ENCODE measurements around the gene KRT28. TPM values are rescaled to one million over a fixed set of nuclear protein-coding genes. Genes with fewer than 3 reads are reported as not detected.

KRT28 gene
- total and polyA plus RNA-seq, 2 donors from 2014 or later = not detected

DNA sequence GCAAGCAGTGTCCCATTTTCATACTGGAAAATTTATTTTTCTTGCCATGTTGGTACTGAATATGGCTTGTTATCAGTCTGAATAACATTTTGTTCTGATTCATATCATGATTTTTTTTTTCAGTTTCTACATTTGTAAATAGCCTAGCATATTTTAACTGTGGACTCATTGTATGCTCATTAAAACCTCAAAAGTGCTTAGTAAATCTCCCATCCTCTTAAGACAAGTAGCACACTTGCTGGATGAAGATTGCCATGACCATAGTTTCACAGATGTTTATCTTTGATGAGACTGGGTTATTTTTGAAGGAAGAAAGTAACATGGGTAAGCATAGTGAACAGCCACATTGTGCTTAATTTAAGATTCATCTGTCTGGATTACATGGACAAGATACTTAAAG is 21.8 kb upstream of the KRT28 start:
- Histone ChIP-seq H3K9ac (ENCODE audit: low read length in 3 of 3) (no peak overlapping the region), H3K27me3 (ENCODE audit: control insufficient read depth, insufficient read depth, low read length) (no peaks in the 10 kb centered on the region), H3K4me3 (ENCODE audit: low read length in 3 of 3) (no peak overlapping the region), H3K36me3 (ENCODE audit: control insufficient read depth in 2 of 3, insufficient read depth in 3 of 3, low read length in 3 of 3) (peaks cover 0 to 2% (median 0%) of the 10 kb centered on the region in 3 donors), H3K27ac (ENCODE audit: low read depth in 2 of 2, low read length in 2 of 2) (no peak overlapping the region), H3K4me1 (ENCODE audit: control insufficient read depth in 2 of 3, insufficient read depth in 2 of 3, low read depth in 1 of 3, low read length in 3 of 3) (peaks cover 0 to 4% (median 0%) of the 10 kb centered on the region in 3 donors), H3K9me3 (ENCODE audit: control insufficient read depth in 2 of 3, insufficient read depth in 1 of 3, low read length in 3 of 3) (no peaks in the 10 kb centered on the region)
- FAIRE-seq (no peak), DNase-seq (no peak)
- TF ChIP-seq, protein P1, sequence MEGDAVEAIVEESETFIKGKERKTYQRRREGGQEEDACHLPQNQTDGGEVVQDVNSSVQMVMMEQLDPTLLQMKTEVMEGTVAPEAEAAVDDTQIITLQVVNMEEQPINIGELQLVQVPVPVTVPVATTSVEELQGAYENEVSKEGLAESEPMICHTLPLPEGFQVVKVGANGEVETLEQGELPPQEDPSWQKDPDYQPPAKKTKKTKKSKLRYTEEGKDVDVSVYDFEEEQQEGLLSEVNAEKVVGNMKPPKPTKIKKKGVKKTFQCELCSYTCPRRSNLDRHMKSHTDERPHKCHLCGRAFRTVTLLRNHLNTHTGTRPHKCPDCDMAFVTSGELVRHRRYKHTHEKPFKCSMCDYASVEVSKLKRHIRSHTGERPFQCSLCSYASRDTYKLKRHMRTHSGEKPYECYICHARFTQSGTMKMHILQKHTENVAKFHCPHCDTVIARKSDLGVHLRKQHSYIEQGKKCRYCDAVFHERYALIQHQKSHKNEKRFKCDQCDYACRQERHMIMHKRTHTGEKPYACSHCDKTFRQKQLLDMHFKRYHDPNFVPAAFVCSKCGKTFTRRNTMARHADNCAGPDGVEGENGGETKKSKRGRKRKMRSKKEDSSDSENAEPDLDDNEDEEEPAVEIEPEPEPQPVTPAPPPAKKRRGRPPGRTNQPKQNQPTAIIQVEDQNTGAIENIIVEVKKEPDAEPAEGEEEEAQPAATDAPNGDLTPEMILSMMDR (IDR thresholded peaks at IDR 0.05; ENCODE audit: borderline replicate concordance, extremely low read depth, insufficient read depth) = no peak
- intact Hi-C loops (cut with DNase I) = no loop called here

DNA sequence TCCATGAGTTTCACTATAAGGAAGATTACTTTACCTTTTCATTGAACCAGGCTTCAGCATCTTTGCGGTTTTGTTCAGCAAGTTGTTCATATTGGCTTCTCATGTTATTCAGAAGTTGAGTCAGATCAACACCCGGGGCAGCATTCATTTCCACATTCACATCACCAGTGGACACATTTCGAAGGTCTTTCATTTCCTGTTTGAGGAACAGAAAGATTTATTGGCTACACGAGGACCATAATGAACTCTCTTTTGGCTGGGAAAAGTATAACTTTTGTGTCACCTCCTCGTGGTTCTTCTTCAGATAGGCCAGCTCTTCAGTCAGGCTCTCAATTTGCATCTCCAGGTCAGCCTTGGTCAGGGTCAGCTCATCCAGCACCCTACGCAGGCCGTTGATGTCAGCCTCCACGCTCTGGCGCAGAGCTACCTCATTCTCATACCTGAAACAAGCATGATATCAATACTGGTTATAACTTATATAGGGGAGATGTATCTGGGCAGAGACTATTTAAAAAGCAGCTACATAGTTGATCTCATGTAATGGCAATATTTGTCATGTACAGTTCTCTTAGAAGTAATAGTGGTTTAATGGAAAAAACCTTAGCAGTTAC is 20.6 kb upstream of the KRT28 start:
- H3K9me3 ChIP-seq (ENCODE audit: control insufficient read depth in 2 of 3, insufficient read depth in 1 of 3, low read length in 3 of 3) = no peaks in the 10 kb centered on the region
- DNase-seq (no peak), FAIRE-seq (no peak)
- TF ChIP-seq, protein P1 (IDR thresholded peaks at IDR 0.05; ENCODE audit: borderline replicate concordance, extremely low read depth, insufficient read depth) = no peak
- peaks cover 0 to 2% (median 0%) of the 10 kb centered on the region in 3 donors for H3K36me3 ChIP-seq (ENCODE audit: control insufficient read depth in 2 of 3, insufficient read depth in 3 of 3, low read length in 3 of 3)
- H3K9ac ChIP-seq (ENCODE audit: low read length in 3 of 3) = no peak overlapping the region
- H3K4me3 ChIP-seq (ENCODE audit: low read length in 3 of 3) = no peak overlapping the region
- no peaks in the 10 kb centered on the region for H3K27me3 ChIP-seq (ENCODE audit: control insufficient read depth, insufficient read depth, low read length)
- intact Hi-C loops (cut with DNase I) = no loop called here
- H3K4me1 ChIP-seq (ENCODE audit: control insufficient read depth in 2 of 3, insufficient read depth in 2 of 3, low read depth in 1 of 3, low read length in 3 of 3) = peaks cover 0 to 4% (median 0%) of the 10 kb centered on the region in 3 donors
- no peak overlapping the region for H3K27ac ChIP-seq (ENCODE audit: low read depth in 2 of 2, low read length in 2 of 2)

DNA sequence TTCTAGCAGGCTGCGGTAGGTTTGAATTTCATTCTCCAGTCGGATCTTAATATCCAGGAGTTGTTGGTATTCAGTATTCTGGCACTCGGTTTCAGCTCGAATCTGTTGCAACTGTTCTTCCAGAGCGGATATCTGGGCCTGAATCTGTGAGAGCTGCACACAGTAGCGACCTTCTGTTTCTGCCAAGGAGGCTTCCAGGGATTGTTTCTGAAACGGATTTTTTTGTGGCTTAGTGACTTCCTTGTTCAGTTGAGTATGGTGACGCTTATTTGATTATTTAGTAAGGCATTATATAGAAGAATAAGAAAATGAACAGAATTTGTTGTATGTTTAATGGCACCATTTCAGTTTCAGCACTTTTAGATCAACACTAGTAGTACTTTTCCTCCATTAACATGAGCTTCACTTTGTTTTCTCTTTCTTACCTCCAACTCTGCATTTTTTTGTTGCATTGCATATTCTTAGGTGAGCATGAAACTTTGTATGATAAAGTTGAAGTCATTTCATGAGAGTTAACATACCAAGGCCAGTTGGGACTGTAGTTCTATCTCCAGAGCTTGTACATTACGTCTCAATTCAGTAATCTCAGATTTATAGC is 19.9 kb upstream of the KRT28 start:
- DNase-seq = peak in 1 of 5 donors; percentile 39
- TF ChIP-seq, protein P1 (IDR thresholded peaks at IDR 0.05; ENCODE audit: borderline replicate concordance, extremely low read depth, insufficient read depth) = no peak
- H3K4me1 ChIP-seq (ENCODE audit: control insufficient read depth in 2 of 3, insufficient read depth in 2 of 3, low read depth in 1 of 3, low read length in 3 of 3) = peaks cover 0 to 4% (median 0%) of the 10 kb centered on the region in 3 donors

More for the DNA sequence above, 19.9 kb upstream of the KRT28 start:
- H3K9me3 ChIP-seq (ENCODE audit: control insufficient read depth in 2 of 3, insufficient read depth in 1 of 3, low read length in 3 of 3) = no peaks in the 10 kb centered on the region
- peaks cover 0 to 2% (median 0%) of the 10 kb centered on the region in 3 donors for H3K36me3 ChIP-seq (ENCODE audit: control insufficient read depth in 2 of 3, insufficient read depth in 3 of 3, low read length in 3 of 3)
- peak overlapping the region in 2 of 3 donors; percentile 69 to 75 for H3K9ac ChIP-seq (ENCODE audit: low read length in 3 of 3)
- H3K4me3 ChIP-seq (ENCODE audit: low read length in 3 of 3) = peak overlapping the region; percentile 85 to 95 (median 94)
- H3K27me3 ChIP-seq (ENCODE audit: control insufficient read depth, insufficient read depth, low read length) = no peaks in the 10 kb centered on the region
- intact Hi-C loops (cut with DNase I) = no loop called here
- no peak for FAIRE-seq
- H3K27ac ChIP-seq (ENCODE audit: low read depth in 2 of 2, low read length in 2 of 2) = peak overlapping the region; percentile 63 to 75

All from kidney (tissue), 14 donors.